Esophagus mucosa (tissue), 1 donor: ENCODE measurements around the gene PLCXD3. TPM values are rescaled to one million over a fixed set of nuclear protein-coding genes. Genes with fewer than 3 reads are reported as not detected.

Source experiments
- ATAC-seq: fragments of 200-7000 bp; cut with Tn5 transposase; one replicate; pipeline ENCODE4 v1.9.1; 2020
- total RNA-seq: library from RNA; stranded (reverse); gene quantifications from one replicate; pipeline ENCODE4 v1.2.4, GENCODE V29; 2023
- donor health status: DM: yes; HTN: yes; CAD: no.

PLCXD3 gene
- total RNA-seq, 1 donor from 2014 or later = 0.48 TPM

DNA sequence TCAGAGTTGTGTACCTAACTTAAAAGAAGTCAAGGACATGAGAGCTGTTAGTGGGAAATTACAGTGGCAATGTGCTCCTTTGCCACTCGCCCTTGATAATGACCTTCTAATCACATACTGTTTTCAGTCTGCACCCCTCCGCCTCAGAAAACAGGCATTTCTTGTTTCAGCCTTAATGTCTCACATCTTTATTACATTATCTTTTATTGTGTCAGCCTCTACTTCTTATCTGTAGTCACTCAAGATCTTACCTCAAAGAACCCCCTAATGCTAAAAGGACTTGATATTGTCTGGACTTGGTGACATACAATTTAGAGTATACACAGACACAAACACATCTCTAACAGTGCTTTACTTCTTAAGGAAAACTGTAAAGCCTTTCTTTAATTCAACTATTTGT is 97.9 kb downstream of the PLCXD3 start:
- ATAC-seq = no peak

DNA sequence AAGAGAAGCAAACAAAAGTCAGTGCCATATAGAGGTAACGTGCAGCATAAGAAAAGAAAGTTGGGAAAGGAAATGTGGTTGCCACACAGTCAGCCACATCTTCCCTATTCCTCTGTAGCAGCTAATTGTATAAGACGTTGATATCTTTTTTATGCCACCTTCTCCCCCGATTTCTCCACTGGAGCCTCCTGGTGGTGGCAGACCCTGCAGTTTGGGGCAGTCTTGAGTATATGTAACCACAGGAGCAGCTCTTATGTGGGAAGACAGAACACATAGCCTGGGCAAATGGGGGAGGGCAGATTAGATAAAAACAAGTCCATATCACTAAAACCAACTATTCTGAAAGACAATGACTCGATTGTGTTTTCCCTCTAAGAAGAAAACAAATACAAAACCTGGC is 99.7 kb downstream of the PLCXD3 start:
- ATAC-seq = no peak

DNA sequence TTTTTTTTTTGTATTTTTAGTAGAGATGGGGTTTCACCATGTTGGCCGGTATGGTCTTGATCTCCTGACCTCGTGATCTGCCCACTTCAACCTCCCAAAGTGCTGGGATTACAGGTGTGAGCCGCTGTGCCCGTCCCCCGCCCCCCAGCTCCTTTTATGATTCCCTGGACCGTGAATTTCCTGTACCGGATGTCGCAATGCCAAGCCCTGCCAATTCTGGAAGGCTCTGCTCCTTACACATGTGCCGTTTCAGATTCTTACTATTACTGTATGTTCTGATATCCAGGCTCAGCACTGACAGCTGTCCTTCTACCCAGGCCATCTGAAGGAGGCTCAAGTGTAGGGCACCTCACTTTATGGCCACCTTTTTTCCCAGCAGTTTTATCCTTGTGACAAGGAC is 100.1 kb downstream of the PLCXD3 start:
- ATAC-seq = no peak

DNA sequence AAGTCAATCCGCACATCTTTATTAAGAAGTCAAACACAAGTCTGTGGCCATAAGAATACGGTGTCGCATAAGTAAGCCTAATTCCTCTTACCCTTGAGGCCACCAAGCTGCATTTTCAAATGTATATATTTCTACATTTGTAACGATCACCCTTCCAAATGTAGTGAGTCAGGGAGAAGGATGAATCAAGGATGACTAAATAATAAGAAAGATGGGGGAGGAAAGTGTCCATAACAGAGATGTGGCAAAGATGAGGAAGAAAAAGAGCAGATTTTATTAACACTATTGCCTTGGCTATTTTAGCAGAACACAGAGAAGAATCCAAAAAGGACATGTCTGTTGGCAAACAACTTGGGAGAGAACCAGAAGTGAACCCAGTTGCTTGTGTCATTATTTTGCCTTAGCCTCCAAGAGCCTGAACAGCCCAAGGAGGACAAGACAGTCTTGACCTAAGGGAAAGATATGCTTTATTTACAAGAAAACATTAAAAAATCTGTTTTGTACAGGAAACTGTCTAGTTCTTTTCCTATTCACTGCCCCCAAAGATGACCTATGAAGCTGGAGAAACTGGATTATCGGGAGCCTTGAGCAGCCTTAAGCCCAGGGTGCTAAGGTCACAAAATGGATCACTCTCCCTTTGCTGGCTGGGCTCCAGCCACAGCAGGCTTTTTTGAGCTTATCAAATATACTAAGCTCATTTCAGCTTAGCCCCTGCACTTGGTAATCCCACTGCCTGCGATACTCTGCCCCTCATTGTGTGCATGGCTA is 101.5 kb downstream of the PLCXD3 start:
- ATAC-seq = no peak

DNA sequence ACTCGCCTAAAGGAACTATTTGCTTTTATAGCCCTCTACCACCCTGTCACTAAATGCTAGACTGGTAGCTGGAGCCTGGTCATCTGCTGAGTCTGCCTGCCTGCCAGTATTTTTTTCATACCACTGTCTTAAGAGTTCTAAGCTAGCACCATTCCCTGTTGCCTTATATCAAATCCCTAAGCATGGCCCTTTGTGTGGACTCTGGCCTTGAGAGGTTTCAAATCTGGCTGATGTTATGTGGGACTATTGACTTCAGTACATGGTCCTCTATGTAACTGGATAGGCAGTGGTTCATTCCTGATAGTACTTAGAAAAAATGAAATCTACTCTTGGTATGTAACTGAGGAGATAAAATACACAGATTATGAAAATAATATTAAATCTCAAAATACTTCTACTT is 103.5 kb downstream of the PLCXD3 start:
- no peak for ATAC-seq

DNA sequence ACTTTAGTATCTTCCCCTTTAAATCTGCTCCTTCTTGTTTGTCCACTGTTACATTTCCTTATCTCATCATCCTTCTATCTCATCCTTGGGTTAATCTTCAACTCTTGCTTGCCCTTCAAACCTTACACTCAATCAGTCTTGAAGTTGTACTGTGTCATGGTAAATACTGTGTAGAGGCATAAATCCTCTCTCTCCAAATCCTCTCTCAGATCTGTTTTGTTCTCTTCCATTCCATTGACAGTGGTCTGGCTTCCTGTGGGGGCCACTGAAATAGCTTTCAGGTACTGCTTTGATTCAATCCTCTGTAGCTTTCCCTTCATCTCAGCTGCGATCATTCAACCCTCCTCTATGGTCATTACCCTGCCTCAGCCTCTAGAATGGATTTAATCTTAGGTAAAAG is 104.0 kb downstream of the PLCXD3 start:
- ATAC-seq = no peak

DNA sequence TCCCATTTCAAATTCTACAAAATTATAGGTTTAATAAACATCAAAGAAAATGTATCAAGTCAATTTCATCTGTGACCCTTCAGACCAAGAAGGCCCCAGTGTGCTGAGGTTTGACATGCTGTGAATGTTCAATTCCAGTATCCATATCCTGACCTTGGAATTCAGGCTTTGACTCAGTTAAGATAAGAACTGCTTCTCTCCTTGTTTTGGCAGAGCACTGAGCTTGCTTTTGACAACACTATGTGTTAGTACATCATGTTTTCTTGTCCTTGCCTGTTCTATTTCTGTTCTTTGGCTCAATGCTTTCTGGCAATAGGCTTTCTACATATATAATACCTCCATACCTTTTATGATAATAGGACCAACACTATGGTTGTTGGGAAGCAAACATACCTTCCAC is 105.6 kb downstream of the PLCXD3 start:
- no peak for ATAC-seq

DNA sequence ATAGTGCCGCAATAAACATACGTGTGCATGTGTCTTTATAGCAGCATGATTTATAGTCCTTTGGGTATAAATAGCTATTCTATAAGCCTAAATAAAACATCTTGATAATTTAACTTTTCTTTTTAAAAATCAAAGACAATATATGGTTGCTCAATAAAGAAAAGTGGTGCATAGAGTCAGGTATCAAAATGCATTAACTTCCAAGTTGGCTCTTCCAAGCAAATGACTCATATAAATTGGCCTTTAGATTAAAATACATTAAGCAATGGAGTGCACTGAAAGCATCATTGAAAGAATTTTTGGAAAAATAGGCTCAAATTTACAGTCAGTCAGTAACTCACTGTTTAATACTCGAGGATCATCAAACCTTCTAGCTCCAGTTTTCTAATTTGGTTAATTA is 106.6 kb downstream of the PLCXD3 start:
- no peak for ATAC-seq

DNA sequence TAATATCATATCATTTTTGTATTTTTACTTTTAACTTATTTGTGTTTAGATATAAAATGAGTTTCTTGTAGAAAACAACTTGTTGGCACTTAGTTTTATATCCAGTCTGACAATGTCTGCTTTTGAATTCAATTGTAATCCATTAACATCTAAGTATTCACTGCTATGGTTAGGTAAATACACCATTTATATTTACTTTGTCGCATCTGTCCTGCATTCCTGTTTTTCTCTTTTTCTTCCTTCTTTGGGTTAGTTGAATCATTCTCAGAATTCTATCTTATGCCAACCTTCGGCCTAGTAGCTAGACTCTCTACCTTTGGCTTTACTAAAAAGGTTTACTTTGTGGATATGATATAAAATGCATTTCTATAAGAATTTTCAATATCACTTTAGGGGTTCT is 107.6 kb downstream of the PLCXD3 start:
- ATAC-seq = no peak

DNA sequence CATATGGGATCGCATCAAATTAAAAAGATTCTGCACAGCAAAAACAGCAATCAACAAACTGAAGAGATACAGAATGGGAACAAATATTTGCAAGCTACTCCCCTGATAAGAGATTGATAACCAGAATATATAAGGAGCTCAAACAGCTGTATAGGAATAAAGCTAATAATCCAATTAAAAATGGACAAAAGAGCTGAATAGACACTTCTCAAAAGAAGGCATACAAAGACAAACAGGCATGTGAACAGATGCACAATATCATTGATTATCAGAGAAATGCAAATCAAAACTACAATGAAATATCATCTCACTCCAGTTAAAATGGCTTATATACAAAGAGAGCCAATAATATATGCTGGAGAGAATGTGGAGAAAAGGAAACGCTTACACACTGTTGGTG is 110.6 kb downstream of the PLCXD3 start:
- ATAC-seq = no peak

DNA sequence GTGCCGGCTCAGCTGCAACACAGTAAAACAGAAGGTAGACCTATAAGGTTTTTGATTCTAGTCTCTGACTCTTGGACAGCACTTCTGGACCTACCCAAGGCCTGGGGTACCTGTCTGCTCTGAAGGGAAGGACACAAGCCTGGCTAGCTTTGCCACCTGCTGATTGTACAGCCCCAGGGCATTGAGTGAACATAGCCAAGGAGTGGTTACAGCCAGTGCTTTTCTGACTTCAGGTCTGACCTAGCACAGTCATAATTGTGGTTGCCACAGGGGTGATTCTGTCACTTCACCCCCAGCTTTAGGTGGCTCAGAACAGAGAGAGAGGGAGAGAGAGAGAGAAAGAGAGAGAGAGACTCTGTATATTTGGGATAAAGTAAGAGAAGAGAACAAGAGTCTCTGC is 118.4 kb downstream of the PLCXD3 start:
- no peak for ATAC-seq

DNA sequence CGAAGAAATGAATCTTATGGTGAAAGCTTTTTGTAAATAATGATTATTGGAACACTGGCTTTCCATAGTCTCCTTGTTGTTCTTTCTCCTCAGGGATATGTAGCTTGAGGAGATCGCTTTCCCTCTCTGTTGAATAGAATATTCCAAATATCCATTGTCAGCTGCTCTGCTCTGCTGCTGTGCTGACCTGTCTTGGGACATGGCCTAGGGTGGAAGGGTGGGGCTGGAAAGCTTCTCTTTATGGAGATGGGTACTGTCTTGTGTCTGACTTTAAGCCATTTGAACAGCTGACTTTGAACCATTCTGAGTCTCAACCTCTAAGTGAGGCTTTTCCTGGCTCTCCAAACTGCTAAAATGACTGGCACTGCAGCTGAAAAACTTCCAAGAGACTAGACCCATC is 135.8 kb downstream of the PLCXD3 start:
- no peak for ATAC-seq

DNA sequence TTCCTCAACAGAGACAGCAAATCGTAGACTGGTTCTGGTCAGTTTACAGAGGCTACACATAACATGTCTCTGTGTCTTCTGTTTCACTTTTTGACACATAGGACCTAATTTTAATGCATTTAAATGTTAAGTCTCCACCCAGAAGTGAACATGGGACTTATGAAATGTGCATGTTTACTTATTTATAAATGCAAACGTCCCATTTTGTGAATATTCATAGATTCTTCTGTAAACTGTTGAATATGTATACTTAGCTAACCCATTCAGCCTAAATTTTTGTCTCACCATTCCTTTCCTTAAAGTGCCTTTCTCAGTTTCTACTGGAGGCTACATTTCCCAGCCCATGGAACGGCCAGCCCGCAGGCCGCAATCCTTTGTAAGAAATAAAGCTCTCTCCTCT is 137.2 kb downstream of the PLCXD3 start:
- no peak for ATAC-seq

DNA sequence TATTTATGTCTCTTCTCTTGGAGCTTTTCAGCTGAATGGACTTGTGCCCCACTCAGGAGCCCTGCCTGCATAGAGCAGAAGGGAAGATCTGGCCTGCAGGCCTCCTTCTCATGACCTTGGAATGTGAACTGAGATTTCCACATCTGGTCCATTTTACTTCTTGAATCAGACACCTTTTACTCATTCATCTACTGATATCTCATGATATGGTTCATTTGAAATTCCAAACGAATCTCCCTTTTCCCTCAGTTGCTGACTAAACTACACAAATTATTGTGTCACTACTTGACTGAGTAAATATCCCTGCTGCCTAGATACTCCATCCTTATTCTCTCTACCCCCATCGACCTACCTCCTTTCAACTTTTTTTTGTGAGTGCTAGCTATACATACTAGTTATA is 138.7 kb downstream of the PLCXD3 start:
- ATAC-seq = no peak

DNA sequence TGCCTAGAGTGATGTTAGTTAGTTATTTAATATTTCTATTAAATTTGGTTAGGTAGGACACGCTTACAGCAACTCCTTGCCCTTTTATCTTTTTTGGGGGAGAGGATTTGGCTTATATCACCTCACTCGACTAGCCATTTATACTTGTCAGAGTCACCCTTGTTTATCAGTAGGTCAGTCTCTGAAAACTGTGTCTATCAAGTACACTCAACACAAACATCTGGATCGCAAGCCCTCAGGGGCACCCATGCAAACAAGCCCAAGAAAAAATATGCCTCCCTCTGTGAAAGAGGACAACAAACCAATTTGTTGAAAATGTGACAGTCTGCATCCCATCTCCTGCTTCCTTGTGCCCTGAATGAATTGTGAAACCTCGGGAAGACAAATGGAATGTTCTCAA is 139.9 kb downstream of the PLCXD3 start:
- ATAC-seq = no peak

DNA sequence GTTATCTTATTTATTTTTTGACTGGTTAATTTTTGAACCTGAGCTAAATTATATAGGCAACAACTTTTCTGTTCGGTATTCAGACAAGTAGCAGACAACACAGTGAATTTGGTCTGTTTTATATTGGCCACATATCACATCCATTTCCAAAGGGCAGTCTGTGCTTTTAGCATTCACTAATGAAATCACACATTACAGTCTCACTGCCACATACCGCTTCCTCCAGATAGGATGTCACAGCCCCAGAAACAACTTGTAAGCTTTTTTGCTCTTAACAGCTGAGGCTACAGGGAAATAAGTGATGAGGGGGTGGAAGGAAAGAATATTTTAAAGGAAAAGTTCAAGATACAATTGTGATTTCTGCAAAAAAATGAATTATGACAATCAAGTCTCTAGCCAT is 140.6 kb downstream of the PLCXD3 start:
- ATAC-seq = no peak

DNA sequence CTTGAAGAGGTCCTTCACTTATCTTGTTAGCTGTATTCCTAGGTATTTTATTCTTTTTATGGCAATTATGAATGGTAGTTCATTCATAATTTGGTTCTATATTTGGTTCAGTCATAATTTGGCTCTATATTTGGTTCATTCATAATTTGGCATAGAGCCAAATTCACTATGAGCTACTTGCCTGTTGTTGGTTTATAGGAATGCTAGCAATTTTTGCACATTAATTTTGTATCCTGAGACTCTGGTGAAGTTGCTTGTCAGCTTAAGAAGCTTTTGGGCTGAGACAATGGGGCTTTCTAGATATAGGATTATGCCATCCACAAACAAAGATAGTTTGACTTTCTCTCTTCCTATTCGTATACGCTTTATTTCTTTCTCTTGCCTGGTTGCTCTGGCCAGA is 142.2 kb downstream of the PLCXD3 start:
- no peak for ATAC-seq

DNA sequence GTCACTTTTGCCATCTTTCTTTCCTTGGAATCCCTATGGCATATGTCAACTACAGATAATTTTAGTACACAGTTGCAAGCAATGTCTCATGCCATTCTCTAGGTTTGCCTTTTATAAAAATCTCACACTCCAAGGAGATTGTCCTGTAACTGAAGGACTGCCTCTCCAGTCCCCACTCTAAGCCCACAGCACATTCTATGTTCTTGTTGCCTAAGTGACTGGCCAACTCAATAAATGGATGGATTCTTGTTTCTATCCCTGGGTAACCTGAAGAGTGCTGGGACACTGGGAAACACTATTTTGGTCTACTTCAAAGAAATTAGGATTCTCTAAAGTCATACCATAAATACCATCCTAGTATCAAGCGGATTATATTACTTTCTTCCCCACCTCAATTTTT is 145.0 kb downstream of the PLCXD3 start:
- no peak for ATAC-seq

DNA sequence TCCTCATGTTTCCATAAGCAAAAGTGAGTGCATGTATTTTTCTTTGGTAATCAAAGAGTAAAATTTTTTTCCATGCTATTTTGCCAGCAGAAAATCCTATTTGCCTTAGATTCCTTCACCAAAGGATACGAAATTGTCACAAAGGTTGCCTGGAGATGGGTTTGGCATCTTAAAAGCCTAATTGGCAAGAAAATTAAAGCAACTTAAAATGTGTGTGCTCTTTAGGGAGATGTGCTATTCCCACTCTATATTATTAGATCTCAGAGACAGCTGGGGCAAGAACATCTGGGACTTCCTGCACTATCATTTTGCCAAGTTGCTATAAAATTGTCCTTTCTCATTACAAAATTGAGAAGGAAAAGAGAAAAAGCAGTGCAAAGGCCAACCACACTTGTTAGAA is 146.1 kb downstream of the PLCXD3 start:
- no peak for ATAC-seq

DNA sequence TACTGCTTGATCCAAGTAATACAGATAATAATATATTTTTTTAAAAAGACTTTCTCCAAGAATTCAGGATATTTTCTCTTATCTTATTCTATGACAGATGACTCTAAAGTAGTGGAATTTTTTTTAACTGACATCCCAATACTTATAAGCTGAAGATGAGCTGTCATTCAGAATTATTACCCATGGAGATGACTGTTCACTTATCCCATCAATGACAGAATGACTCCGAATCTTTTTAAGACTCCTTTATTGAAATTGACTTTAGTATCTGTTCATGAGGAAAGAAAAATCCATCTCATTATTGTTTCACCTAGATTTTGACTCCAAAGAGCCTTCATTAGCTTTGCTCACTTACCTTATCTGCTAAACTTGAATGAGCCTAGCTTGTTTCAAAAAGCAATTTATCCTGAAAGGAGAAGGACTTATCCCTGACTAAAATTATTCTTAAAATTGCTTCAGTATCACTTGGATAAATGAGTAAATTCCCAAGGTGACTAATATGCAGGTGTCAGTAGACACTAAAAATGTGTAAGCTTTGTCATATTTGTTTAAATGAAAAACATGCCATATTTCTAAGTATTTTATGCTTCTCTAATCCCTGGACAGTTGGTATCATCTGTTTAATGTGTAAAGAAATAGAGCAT is 146.9 kb downstream of the PLCXD3 start:
- ATAC-seq = no peak

DNA sequence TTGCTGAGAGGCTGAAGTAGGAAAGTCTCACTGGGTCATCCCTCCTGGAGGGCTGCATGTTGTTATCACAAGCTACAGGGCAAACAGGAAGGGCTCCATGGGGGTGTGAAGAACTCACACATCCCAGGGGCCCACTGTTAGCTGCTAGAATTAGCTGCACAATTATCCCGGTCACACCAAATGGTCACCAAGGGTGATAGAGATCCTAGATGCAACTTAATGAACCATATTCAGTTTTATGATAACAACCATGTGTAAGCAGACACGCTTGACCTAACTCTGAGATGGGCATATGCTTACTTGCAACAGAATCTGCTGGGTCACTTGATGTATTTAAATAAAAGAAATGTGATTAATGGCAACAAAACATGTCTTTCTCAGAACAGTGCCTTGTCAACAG is 153.6 kb downstream of the PLCXD3 start:
- no peak for ATAC-seq

DNA sequence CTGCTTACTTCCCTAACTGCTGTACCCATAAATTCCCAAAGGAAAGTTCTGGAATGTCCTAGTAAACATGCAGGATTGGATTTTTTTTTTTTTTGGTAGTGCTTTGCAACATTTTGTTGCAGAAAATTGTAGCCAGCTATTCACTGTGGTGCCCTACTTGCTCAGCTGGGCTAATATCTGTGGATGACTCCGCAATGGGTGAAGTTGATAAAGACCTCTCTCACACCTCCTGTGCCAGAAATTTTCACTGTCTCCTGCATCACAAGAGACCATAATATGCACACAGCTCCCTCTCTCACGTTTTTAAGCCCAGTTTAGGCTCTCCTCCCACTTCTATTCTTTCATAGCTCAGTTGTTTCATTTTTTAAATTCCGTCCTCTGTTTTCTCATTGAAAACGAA is 160.6 kb downstream of the PLCXD3 start:
- ATAC-seq = no peak

DNA sequence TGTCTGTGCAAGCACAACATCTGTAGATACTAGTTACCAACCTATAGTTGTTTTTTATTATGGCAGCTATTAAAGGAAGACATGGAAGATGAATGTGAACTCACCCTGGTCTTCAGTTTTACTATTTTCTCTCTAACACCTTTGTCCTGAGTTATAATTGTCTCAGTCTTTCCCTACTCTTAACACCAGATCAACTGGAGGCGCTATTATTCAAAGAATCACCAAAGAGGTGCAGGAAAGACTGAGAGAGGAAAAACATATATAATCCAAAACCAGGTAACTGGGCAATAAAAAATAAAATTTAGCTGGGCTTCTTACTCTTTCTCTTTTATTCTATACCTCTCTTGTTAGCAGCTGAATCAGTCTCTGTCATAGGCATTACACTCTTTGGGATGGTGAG is 162.8 kb downstream of the PLCXD3 start:
- no peak for ATAC-seq

DNA sequence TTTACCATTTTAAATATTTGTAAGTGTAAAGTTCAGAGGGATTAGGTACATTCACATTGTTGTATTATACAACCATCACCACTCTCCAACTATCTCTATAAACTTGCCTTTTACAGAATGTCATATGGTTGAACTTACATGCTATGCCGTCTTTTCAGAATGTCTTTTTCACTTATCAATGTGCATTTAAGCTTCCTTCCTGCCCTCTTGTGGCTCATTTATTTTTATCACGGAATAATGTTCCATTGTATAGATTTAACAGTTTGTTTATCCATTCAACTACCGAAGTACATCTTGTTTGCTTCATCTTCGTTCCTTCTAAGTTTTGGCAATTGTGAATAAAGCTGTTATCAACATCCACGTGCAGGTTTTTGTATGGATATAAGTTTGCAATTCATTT is 163.8 kb downstream of the PLCXD3 start:
- ATAC-seq = no peak

DNA sequence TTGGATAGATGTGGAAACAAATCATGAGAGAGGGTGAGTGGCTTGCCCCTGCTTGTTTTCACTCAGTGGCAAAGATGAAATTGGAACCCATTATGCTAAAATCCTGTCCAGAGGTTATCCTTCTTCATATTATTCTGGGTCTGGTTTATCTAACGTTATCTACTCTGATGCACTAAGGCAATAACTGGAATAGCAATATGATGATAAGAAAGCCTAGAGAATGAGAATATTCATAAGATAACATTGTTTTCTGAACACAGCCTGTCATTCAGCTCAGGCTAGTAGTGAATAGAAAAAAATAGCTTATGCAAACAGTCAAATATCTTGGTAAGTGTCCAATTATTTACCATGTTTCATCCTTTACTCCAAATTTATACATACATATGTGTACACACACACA is 165.1 kb downstream of the PLCXD3 start:
- no peak for ATAC-seq
